Measurements from ENCODE around the gene PPM1A. TPM values are rescaled to one million over a fixed set of nuclear protein-coding genes. Genes with fewer than 3 reads are reported as not detected.

PPM1A gene
- total and polyA plus RNA-seq, 2 of the 13 experiments (the other 11 are each of a cell fraction or from before 2014, with no cell fraction given) = 23.3 to 29.8 TPM

DNA sequence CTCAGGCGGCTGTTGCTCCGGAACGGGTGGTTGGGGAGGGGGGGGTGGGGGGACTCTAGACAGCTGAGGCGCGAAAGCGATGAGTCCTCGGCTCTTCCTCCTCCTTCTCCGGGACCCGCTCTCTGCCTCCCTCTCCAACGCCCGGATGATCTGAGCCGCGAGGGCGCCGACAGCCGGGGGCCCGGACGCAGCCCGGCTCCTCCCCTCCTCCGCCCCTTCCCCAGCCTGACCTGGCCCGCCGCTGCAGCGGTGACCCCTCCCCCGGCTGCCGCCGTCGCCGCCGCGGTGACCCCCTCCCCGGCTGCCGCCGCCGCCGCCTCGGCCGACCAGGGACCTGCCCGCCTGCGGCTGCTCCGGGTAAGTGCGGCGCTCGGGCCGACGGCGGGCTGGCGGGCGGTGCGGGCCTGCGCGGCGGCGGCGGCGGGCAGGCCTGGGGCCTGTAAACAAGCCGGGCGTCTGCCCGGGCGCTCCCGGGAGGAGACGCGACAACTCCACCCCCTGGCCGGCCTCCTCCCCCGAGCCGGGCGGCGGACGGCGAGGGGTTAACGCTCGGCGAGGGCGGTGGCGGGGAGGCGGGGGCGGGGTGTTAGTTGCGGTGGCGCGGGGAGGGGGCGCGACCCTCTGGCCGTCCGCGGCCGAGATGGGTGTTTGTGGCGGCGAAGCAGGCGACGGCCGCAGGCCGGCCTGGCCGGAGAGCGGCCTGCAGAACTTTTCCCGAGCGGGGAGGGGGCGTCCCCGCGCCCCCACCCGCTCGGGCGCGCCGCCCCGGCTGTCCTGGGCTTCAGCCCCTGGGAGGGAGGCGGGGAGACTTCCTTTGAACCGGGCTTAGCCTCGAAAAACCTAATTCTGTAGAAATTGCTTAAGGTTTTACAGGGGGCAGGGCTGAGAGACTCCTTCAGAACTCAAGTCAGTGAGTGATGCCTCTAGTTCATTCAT is 568 bp downstream of the PPM1A start (continued):
- TF ChIP-seq ZBTB14 (CRISPR knock-in tag; IDR thresholded peaks at IDR 0.05) (peak; percentile 5; the same call in 1 of the 2 replicates), ZNF337 (CRISPR knock-in tag; IDR thresholded peaks at IDR 0.05; ENCODE audit: borderline replicate concordance, low read depth) (no peak), ZNF121 (CRISPR knock-in tag; IDR thresholded peaks at IDR 0.05) (no peak), ZNF782 (CRISPR knock-in tag; IDR thresholded peaks at IDR 0.05; ENCODE audit: borderline replicate concordance) (no peak), REL (CRISPR knock-in tag; conservative IDR thresholded peaks at IDR 0.05) (no peak), SALL1 (CRISPR knock-in tag; IDR thresholded peaks at IDR 0.05) (0 out of 2 replicates have a peak, but pooled peaks have one; percentile 11), IKZF5 (CRISPR knock-in tag; IDR thresholded peaks at IDR 0.05) (0 out of 2 replicates have a peak, but pooled peaks have one; percentile 12), KDM1A (CRISPR knock-in tag; IDR thresholded peaks at IDR 0.05) (no peak), ZFY (CRISPR knock-in tag; IDR thresholded peaks at IDR 0.05) (peak; percentile 68), ZNF687 (CRISPR knock-in tag; IDR thresholded peaks at IDR 0.05) (peak; percentile 48), ASH2L (IDR thresholded peaks at IDR 0.05; ENCODE audit: insufficient read length, low read depth, low read length) (peak; percentile 41), ZNF234 (CRISPR knock-in tag; conservative IDR thresholded peaks at IDR 0.05) (0 out of 2 replicates have a peak, but pooled peaks have one; percentile 21), ZMYM4 (CRISPR knock-in tag; IDR thresholded peaks at IDR 0.05) (no peak)
- TF ChIP-seq, protein P1, sequence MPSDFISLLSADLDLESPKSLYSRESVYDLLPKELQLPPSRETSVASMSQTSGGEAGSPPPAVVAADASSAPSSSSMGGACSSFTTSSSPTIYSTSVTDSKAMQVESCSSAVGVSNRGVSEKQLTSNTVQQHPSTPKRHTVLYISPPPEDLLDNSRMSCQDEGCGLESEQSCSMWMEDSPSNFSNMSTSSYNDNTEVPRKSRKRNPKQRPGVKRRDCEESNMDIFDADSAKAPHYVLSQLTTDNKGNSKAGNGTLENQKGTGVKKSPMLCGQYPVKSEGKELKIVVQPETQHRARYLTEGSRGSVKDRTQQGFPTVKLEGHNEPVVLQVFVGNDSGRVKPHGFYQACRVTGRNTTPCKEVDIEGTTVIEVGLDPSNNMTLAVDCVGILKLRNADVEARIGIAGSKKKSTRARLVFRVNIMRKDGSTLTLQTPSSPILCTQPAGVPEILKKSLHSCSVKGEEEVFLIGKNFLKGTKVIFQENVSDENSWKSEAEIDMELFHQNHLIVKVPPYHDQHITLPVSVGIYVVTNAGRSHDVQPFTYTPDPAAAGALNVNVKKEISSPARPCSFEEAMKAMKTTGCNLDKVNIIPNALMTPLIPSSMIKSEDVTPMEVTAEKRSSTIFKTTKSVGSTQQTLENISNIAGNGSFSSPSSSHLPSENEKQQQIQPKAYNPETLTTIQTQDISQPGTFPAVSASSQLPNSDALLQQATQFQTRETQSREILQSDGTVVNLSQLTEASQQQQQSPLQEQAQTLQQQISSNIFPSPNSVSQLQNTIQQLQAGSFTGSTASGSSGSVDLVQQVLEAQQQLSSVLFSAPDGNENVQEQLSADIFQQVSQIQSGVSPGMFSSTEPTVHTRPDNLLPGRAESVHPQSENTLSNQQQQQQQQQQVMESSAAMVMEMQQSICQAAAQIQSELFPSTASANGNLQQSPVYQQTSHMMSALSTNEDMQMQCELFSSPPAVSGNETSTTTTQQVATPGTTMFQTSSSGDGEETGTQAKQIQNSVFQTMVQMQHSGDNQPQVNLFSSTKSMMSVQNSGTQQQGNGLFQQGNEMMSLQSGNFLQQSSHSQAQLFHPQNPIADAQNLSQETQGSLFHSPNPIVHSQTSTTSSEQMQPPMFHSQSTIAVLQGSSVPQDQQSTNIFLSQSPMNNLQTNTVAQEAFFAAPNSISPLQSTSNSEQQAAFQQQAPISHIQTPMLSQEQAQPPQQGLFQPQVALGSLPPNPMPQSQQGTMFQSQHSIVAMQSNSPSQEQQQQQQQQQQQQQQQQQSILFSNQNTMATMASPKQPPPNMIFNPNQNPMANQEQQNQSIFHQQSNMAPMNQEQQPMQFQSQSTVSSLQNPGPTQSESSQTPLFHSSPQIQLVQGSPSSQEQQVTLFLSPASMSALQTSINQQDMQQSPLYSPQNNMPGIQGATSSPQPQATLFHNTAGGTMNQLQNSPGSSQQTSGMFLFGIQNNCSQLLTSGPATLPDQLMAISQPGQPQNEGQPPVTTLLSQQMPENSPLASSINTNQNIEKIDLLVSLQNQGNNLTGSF (CRISPR knock-in tag; IDR thresholded peaks at IDR 0.05) = no peak
- TF ChIP-seq, protein P2, sequence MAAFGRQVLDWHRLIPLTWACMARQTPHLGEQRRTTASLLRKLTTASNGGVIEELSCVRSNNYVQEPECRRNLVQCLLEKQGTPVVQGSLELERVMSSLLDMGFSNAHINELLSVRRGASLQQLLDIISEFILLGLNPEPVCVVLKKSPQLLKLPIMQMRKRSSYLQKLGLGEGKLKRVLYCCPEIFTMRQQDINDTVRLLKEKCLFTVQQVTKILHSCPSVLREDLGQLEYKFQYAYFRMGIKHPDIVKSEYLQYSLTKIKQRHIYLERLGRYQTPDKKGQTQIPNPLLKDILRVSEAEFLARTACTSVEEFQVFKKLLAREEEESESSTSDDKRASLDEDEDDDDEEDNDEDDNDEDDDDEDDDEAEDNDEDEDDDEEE (CRISPR knock-in tag; IDR thresholded peaks at IDR 0.05) = no peak
